GM12873 (cell line): ENCODE measurements around the gene SUPT20HL1.

ENCODE experiments used
- CTCF ChIP-seq: IDR thresholded peaks from 2 replicates; pipeline ENCODE4 v1.5.1; 2012; ENCODE audit warnings: low read depth, mild to moderate bottlenecking, moderate library complexity, low read length, control low read depth; ENCODE audit not compliant: insufficient read depth; ENCODE audit errors: missing control alignments

The SUPT20HL1 gene

GRCh38 chrX:24360272-24360671, at the start of gene SUPT20HL1:
Gene SUPT20HL1, plus strand, starts transcription at chrX:24360639. Its CDS starts 2,122 bp downstream, at chrX:24362761.
- no peak for TF ChIP-seq CTCF

- TF ChIP-seq CTCF, result no peak
Observed at GRCh38 chrX:24314019-24314635, 46.3 kb upstream of the SUPT20HL1 start, which contains the start of gene SUPT20HL2. Gene SUPT20HL2, minus strand, starts transcription at chrX:24314069. Its CDS starts 754 bp downstream, at chrX:24313315.

- TF ChIP-seq CTCF, result no peak
Observed at GRCh38 chrX:24316111-24316510, 44.3 kb upstream of the SUPT20HL1 start.

GRCh38 chrX:24317567-24317966, 42.9 kb upstream of the SUPT20HL1 start:
- TF ChIP-seq CTCF, result no peak

- TF ChIP-seq CTCF, result no peak
Observed at GRCh38 chrX:24321741-24322395, 38.6 kb upstream of the SUPT20HL1 start.

- no peak for TF ChIP-seq CTCF
Observed at GRCh38 chrX:24325231-24325630, 35.2 kb upstream of the SUPT20HL1 start.

- no peak for TF ChIP-seq CTCF
Observed at GRCh38 chrX:24332878-24333277, 27.6 kb upstream of the SUPT20HL1 start.
